Mononuclear cell (primary cell): ENCODE results near the gene CDK3. TPM values are rescaled to one million over a fixed set of nuclear protein-coding genes. Genes with fewer than 3 reads are reported as not detected.
A peak's percentile ranks its signal among the peaks of the same experiment; 100 is the strongest.
"Not testable (repeated sequence)": the region's sequence is repeated elsewhere in the genome, so short reads cannot be mapped to it uniquely, and the experiment has no call there.

ENCODE experiments used
- H3K27me3 ChIP-seq: 2 replicates; pipeline ENCODE4 v1.6.0; 2011; ENCODE audit warnings: low read length, control low read depth; ENCODE audit not compliant: insufficient read depth
- H3K4me1 ChIP-seq: 2 replicates; pipeline ENCODE4 v1.5.1; 2011; ENCODE audit warnings: mild to moderate bottlenecking, low read length, control low read depth; ENCODE audit not compliant: insufficient read depth
- H3K4me3 ChIP-seq: 2 replicates; pipeline ENCODE4 v1.5.1; 2011; ENCODE audit warnings: mild to moderate bottlenecking, low read length, moderate library complexity
- H3K9me3 ChIP-seq: 2 replicates; pipeline ENCODE4 v1.5.1; 2011; ENCODE audit warnings: low read depth, mild to moderate bottlenecking, control low read depth, low read length
- total RNA-seq: library from RNA; depleted of rRNA; stranded (reverse); fragments of >200 nt; gene quantifications from one replicate; pipeline ENCODE4 v1.2.3, GENCODE V29; 2012

The CDK3 gene
- total RNA-seq: 1.8 TPM

- Histone ChIP-seq H3K9me3 (no peaks in the 10 kb centered on the region), H3K4me3 (no peak within 1 kb of the TSS), H3K27me3 (no peaks in the 10 kb centered on the region), H3K4me1 (peaks cover 17% of the 10 kb centered on the region)
These were observed at the start of gene CDK3 for GRCh38 chr17:76000755-76001521. CDK3 (plus strand) TSS chr17:76000855; CDS start chr17:76001426, 571 bp downstream.

DNA sequence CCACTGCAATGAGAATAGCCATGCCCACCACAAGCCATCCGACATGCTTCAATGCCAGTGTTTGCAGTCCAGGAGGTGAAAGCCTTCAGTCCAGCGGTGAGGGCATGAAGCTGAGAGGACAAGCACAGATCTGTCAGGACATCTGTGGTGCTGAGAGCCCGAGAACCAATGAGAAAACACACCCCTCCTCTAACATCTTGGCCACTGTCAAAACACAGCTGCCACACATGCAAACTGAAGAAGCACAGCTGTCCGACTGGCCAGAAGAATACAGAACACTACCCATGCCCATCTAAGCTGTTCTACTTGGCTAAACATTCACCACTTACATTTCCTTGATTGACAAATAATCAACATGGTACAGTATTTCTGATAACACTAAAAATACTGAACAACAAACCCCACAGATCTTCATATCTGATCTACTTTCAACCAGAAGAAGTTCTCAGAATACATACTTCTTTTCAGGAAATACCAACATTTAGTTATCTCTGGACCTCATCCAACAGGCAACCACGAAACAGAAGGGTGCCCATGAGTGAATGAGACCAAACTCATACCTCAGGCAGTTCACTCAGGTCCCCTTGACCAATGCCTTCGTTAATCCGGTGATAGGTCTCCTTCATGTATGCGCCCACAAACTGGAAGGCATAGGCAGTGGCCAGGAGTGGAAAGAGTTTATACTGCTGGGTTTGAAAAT is 49.6 kb upstream of the CDK3 start:
- no peaks in the 10 kb centered on the region for H3K27me3 ChIP-seq
- H3K9me3 ChIP-seq: no peaks in the 10 kb centered on the region
- no peaks in the 10 kb centered on the region for H3K4me1 ChIP-seq
- no peak overlapping the region for H3K4me3 ChIP-seq

DNA sequence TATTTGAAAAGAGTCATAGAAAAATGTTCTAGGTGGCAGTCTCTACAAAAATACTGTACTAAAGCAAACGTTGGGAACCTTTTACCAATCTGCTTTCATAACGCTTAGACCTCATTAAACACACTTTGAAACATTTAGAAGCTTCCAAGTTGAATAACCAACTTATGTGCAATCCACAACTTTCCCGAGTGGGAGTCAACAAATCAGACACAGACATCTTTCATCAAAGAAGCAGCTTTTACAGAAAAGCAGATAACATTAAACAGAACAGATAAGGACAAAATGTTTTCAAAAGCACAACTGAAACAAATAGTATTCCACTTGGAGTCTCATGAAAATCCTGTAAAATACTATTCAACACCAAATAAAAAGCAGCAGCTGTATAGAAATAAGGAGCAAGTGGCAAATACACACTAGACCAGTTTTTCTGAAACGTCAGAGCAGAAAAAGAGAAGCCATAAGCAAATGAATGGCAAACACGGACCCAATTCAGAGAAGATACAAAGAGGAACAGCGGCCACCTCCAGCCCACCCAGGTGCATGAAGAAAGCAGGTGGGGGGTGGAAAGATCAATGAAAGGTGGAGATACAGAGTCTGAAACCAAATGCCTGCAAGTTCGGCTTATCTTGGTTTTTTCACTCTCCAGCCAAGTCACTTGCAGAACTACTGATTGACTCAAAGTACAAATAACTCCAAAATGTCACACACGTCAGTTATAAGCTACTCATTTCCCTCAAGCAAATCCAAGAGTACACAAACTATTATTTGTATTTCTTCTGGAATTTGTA is 41.4 kb upstream of the CDK3 start:
- Histone ChIP-seq H3K27me3 (no peaks in the 10 kb centered on the region), H3K9me3 (no peaks in the 10 kb centered on the region), H3K4me3 (no peak overlapping the region), H3K4me1 (peaks cover 11% of the 10 kb centered on the region)

GRCh38 chr17:75959839-75960511 is 40.7 kb upstream of the CDK3 start:
- Histone ChIP-seq H3K4me3 (no peak overlapping the region), H3K4me1 (peaks cover 12% of the 10 kb centered on the region), H3K27me3 (no peaks in the 10 kb centered on the region)

DNA sequence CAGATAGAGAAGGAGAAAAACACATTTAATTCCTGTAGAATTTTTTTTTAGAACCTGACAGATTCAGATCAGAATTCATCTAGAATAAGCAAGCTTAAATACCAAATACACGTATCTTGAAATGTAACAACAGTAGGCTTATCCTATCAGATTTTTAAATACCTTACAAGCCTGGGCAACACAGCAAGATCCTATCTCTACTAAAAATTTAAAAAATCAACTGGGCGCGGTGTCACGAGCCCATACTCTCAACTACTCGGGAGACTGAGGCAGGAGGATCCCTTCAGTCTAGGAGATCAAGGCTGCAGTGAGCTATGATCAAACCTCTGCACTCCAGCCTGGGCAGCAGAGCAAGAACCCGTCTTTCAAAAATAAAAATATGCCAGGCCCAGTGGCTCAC is 35.2 kb upstream of the CDK3 start:
- Histone ChIP-seq H3K9me3 (no peaks in the 10 kb centered on the region), H3K4me1 (peaks cover 31% of the 10 kb centered on the region)

More at GRCh38 chr17:75959839-75960511, 40.7 kb upstream of the CDK3 start:
- no peaks in the 10 kb centered on the region for H3K9me3 ChIP-seq

DNA sequence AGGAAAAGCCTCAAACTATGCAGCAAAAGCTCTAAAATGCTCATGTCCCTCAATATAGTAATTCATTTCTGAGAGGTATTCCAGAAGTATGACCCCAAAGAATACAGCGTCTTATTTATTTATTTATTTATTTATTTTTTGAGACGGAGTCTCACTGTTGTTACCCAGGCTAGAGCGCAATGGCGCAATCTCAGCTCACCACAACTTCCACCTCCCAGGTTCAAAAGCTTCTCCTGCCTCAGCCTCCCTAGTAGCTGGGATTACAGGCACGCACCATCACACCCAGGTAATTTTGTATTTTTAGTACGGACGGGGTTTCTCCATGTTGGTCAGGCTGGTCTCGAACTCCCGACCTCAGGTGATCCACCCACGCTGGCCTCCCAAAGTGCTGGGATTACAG is 31.6 kb upstream of the CDK3 start:
- H3K4me1 ChIP-seq: peaks cover 33% of the 10 kb centered on the region
- not testable (repeated sequence) for H3K27me3 ChIP-seq, H3K4me3 ChIP-seq, H3K9me3 ChIP-seq

More for the DNA sequence above, 35.2 kb upstream of the CDK3 start:
- no peaks in the 10 kb centered on the region for H3K27me3 ChIP-seq
- H3K4me3 ChIP-seq: no peak overlapping the region

GRCh38 chr17:75970011-75970523 is 30.6 kb upstream of the CDK3 start:
- Histone ChIP-seq H3K4me1 (peaks cover 30% of the 10 kb centered on the region), H3K9me3 (no peaks in the 10 kb centered on the region), H3K27me3 (no peaks in the 10 kb centered on the region), H3K4me3 (no peak overlapping the region)

GRCh38 chr17:75970626-75971025 is 30.0 kb upstream of the CDK3 start:
- no peaks in the 10 kb centered on the region for H3K27me3 ChIP-seq
- H3K4me3 ChIP-seq: no peak overlapping the region
- H3K9me3 ChIP-seq: no peaks in the 10 kb centered on the region
- H3K4me1 ChIP-seq: peaks cover 30% of the 10 kb centered on the region

DNA sequence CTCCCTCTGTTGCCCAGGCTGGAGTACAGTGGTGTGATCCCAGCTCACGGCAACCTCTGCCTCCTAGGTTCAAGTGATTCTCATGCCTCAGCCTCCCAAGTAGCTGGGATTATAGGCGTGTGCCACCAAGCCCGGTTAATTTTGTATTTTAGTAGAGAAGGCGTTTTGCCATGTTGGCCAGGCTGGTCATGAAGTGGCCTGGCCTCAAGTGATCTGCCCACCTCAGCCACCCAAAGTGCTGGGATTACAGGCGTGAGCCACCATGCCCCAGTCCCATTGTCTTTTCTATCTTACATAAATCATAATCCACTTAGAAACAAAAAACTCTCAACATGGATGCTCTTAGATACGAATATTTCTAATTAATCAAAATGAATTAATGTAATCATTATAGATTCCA is 25.5 kb upstream of the CDK3 start:
- H3K9me3 ChIP-seq, H3K4me3 ChIP-seq, H3K27me3 ChIP-seq: not testable (repeated sequence)
- peaks cover 38% of the 10 kb centered on the region for H3K4me1 ChIP-seq

GRCh38 chr17:75975757-75976174 is 24.9 kb upstream of the CDK3 start:
- no peak overlapping the region for H3K4me3 ChIP-seq
- H3K27me3 ChIP-seq: no peaks in the 10 kb centered on the region
- no peaks in the 10 kb centered on the region for H3K9me3 ChIP-seq
- H3K4me1 ChIP-seq: peaks cover 38% of the 10 kb centered on the region

GRCh38 chr17:75976175-75976848 is 24.3 kb upstream of the CDK3 start:
- Histone ChIP-seq H3K4me3 (no peak overlapping the region), H3K27me3 (no peaks in the 10 kb centered on the region), H3K9me3 (no peaks in the 10 kb centered on the region), H3K4me1 (peaks cover 35% of the 10 kb centered on the region)

DNA sequence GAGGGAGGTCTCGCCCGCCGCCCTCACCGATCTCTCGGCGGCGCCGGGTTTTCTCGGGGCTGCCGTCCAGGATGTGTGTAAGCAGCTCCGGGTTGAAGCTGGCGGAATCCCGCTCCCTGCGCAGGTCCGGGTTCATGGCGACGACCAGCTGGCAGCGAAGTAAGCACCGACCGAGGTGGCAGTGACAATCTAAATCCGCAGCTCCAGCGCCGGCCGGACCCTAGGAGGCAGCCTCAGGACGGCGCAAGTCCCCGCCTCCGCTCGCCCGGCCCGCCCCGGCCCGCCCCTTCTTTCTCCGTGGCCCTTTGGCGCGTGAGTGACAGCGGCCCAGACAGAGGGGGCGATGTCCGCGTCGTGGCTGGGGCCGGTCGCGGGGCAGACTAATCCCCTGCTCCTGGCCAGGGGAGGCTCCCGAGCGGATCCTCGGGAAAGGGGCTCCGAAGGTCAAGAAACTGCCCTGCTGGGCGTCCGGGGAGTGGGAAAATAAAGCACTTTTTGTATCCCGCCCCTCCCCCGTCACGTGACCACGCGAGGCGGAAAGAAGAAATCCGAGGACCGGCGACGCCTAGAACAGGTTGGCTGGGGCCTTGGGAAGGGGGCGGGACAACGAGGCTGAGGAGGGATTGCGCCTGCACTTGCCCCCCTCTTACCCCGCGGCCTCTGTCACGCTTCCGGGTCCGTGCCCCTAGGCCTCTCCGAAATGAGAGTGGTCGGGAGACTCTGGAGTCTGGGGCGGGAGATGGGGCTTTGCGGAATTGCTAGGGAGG is 21.5 kb upstream of the CDK3 start, which contains the start of the genes ACOX1 and TEN1:
TSS of gene ACOX1 (minus strand) at position 229 of the 767 bp plus-strand sequence. CDS start at position 136, 93 bp downstream.
TSS of gene TEN1 (plus strand) at position 303 of the 767 bp plus-strand sequence. CDS start 6,953 bp downstream, outside the sequence.
- peak within 1 kb of the TSS; percentile 79 for H3K4me3 ChIP-seq
- no peaks in the 10 kb centered on the region for H3K27me3 ChIP-seq
- H3K4me1 ChIP-seq: peaks cover 42% of the 10 kb centered on the region

DNA sequence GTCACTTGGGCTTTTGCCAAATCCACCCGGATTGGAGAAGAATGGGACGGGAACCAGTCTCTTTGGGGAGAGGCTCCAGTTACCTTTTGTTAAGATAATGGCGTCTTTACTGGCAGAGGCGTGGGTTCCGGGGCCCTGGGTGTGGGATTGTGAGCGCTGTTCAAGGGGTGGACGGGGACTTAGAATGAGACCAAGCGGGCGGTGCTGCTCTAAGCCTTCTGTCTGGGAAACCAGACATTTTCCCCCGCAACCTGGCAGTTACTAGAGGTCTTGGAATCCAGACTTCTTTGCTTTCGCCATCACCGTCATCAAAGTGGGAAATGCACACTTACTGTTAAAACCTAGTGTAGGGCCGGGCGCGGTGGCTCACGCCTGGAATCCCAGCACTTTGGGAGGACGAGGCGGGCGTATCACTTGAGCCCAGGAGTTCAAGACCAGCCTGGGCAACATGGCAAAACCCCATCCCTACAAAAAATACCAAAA is 20.9 kb upstream of the CDK3 start:
- peaks cover 42% of the 10 kb centered on the region for H3K4me1 ChIP-seq
- peak overlapping the region; percentile 79 for H3K4me3 ChIP-seq
- no peaks in the 10 kb centered on the region for H3K9me3 ChIP-seq
- H3K27me3 ChIP-seq: no peaks in the 10 kb centered on the region

More for the DNA sequence above, 21.5 kb upstream of the CDK3 start, which contains the start of the genes ACOX1 and TEN1:
- H3K9me3 ChIP-seq: no peaks in the 10 kb centered on the region
